HG02763 (cell line): ENCODE measurements around the gene SLC13A5.

Experiments
- ATAC-seq: cut with Tn5 transposase; IDR thresholded peaks from one replicate; pipeline ENCODE4 v1.9.1; 2021; ENCODE audit warnings: mild to moderate bottlenecking, moderate library complexity; ENCODE audit not compliant: unreplicated experiment

SLC13A5 gene

GRCh38 chr17:6684881-6685767 lies 28.0 kb downstream of the SLC13A5 start:
- ATAC-seq = no peak

- ATAC-seq = no peak
These were observed 28.7 kb downstream of the SLC13A5 start for GRCh38 chr17:6684460-6684783.

GRCh38 chr17:6683730-6684459 lies 29.3 kb downstream of the SLC13A5 start:
- ATAC-seq = no peak

- ATAC-seq = no peak
These were observed 30.0 kb downstream of the SLC13A5 start for GRCh38 chr17:6683081-6683684.

- ATAC-seq = no peak
These were observed 30.8 kb downstream of the SLC13A5 start for GRCh38 chr17:6682339-6682738.

- no peak for ATAC-seq
These were observed 31.5 kb downstream of the SLC13A5 start for GRCh38 chr17:6681671-6682070.

- ATAC-seq = no peak
These were observed 32.0 kb downstream of the SLC13A5 start for GRCh38 chr17:6681176-6681575.

GRCh38 chr17:6679241-6679640 lies 33.9 kb downstream of the SLC13A5 start:
- ATAC-seq = no peak

- ATAC-seq = no peak
These were observed 35.2 kb downstream of the SLC13A5 start for GRCh38 chr17:6677946-6678345.

- no peak for ATAC-seq
These were observed 35.9 kb downstream of the SLC13A5 start for GRCh38 chr17:6677158-6677831.

GRCh38 chr17:6676802-6677157 lies 36.4 kb downstream of the SLC13A5 start:
- no peak for ATAC-seq

GRCh38 chr17:6675201-6675825 lies 37.9 kb downstream of the SLC13A5 start:
- no peak for ATAC-seq

GRCh38 chr17:6674586-6674985 lies 38.6 kb downstream of the SLC13A5 start:
- ATAC-seq = no peak

- ATAC-seq = no peak
These were observed 41.7 kb downstream of the SLC13A5 start for GRCh38 chr17:6671431-6671830.

GRCh38 chr17:6670999-6671398 lies 42.2 kb downstream of the SLC13A5 start:
- no peak for ATAC-seq

GRCh38 chr17:6670571-6670970 lies 42.6 kb downstream of the SLC13A5 start:
- ATAC-seq = no peak

- no peak for ATAC-seq
These were observed 43.5 kb downstream of the SLC13A5 start for GRCh38 chr17:6669479-6670212.

GRCh38 chr17:6668727-6669425 lies 44.3 kb downstream of the SLC13A5 start:
- no peak for ATAC-seq

- ATAC-seq = no peak
These were observed 45.0 kb downstream of the SLC13A5 start for GRCh38 chr17:6668219-6668618.

GRCh38 chr17:6667516-6667915 lies 45.7 kb downstream of the SLC13A5 start:
- no peak for ATAC-seq
